ENCODE measurements around the gene ARHGEF10L. TPM values are rescaled to one million over a fixed set of nuclear protein-coding genes. Genes with fewer than 3 reads are reported as not detected.
"Not testable (repeated sequence)": the region's sequence is repeated elsewhere in the genome, so short reads cannot be mapped to it uniquely, and the experiment has no call there.

The ARHGEF10L gene
- total RNA-seq, 3 donors from 2014 or later: 0.08 to 0.24 TPM; not detected in 1

DNA sequence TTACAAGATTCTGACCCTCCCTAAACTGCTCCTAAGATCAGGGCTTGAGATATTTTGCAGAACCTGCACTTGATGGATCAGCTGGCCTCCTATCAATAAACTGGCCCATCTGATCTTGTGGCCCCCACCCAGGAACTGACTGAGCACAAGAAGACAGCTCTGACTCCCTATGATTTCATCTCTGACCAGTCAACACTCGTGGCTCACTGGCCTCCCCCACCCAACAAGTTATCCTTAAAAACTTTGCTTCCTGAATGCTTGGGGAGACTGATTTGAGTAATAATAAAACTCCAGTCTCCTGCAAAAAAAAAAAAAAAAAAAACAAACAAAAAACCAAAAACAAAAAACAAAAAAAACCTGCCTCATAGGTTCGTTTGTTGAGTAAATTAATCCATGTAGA, 206.8 kb downstream of the ARHGEF10L start:
- not testable (repeated sequence) for H3K4me3 Mint-ChIP-seq; DNase-seq; H3K9me3 Mint-ChIP-seq; ATAC-seq; H3K36me3 Mint-ChIP-seq (ENCODE audit: insufficient read depth); H3K4me1 Mint-ChIP-seq (ENCODE audit: low read depth)
- peaks cover 12% of the 10 kb centered on the region for H3K27me3 Mint-ChIP-seq (ENCODE audit: low read depth)

DNA sequence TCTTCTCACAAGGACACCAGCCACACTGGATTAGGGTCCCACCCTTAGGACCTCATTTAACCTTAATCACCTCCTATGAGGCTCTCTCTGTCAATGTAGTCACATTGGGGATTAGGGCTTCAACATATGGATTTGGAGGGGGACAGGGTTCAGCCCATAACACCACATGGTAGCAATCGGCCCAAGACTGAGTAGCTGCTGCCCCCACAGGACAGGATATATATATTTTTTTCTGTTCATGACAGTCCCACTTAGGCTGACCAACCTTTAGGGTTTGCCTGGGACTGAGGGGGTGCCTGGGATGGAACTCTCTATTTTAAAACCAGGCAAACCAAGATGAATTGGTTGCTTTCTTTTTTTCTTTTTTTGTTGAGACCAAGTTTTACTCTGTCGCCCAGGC, 207.4 kb downstream of the ARHGEF10L start:
- Mint-ChIP-seq H3K9me3 (no peaks in the 10 kb centered on the region), H3K36me3 (ENCODE audit: insufficient read depth) (no peaks in the 10 kb centered on the region), H3K4me3 (no peak overlapping the region), H3K27me3 (ENCODE audit: low read depth) (peaks cover 10% of the 10 kb centered on the region), H3K4me1 (ENCODE audit: low read depth) (no peaks in the 10 kb centered on the region)
- ATAC-seq (no peak), DNase-seq (no peak)

Other genes with a start within 250 kb of the ARHGEF10L start
- under 1 TPM; 0.08 to 0.71 (median 0.66) TPM for gene PADI4, start 231.5 kb upstream of the ARHGEF10L start, total RNA-seq
- gene PADI6, start 167.5 kb upstream of the ARHGEF10L start, total RNA-seq: not detected
- 100 to 1,000 TPM; 114 to 130 (median 122) TPM for gene RCC2, start 100.0 kb upstream of the ARHGEF10L start, total RNA-seq
- gene ACTL8, start 215.6 kb downstream of the ARHGEF10L start, total RNA-seq: not detected

Measured in activated T-cell treated with anti-CD3 and anti-CD28 coated beads, Interleukin-2, amount 50 U/mL, for 4 hours (primary cell).